ENCODE measurements around the gene GEMIN7. TPM values are rescaled to one million over a fixed set of nuclear protein-coding genes. Genes with fewer than 3 reads are reported as not detected.
A peak's percentile ranks its signal among the peaks of the same experiment; 100 is the strongest.

GEMIN7 gene
- total RNA-seq, 1 donor from 2014 or later: 63.6 TPM

DNA sequence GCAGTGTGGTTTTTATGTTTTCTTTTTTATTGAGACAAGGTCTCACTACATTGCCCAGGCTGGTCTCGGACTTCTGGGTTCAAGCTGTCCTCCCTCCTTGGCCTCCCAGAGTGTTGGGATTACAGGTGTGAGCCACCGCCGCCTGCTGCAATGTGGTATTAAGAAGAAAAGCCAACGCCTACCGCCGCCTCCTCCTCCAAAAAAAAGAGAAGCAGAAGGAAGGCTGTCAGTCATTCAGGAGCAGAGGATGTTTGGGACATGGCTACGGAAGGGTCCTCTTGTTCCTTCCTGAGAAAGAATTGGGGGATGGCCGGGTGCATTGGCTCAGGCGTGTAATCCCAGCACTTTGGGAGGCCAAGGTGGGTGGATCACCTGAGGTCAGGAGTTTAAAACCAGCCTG, 15.1 kb downstream of the GEMIN7 start:
- peaks cover 2% of the 10 kb centered on the region for H3K36me3 ChIP-seq (ENCODE audit: control insufficient read depth, insufficient read depth, low read length)
- TF ChIP-seq, protein P1, sequence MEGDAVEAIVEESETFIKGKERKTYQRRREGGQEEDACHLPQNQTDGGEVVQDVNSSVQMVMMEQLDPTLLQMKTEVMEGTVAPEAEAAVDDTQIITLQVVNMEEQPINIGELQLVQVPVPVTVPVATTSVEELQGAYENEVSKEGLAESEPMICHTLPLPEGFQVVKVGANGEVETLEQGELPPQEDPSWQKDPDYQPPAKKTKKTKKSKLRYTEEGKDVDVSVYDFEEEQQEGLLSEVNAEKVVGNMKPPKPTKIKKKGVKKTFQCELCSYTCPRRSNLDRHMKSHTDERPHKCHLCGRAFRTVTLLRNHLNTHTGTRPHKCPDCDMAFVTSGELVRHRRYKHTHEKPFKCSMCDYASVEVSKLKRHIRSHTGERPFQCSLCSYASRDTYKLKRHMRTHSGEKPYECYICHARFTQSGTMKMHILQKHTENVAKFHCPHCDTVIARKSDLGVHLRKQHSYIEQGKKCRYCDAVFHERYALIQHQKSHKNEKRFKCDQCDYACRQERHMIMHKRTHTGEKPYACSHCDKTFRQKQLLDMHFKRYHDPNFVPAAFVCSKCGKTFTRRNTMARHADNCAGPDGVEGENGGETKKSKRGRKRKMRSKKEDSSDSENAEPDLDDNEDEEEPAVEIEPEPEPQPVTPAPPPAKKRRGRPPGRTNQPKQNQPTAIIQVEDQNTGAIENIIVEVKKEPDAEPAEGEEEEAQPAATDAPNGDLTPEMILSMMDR (IDR thresholded peaks at IDR 0.05; ENCODE audit: insufficient read depth, low read length, poor library complexity, severe bottlenecking): no peak
- H3K27me3 ChIP-seq (ENCODE audit: control insufficient read depth, insufficient read depth, low read length): no peaks in the 10 kb centered on the region
- H3K4me3 ChIP-seq (ENCODE audit: low read depth, low read length): peak overlapping the region; percentile 58
- DNase-seq (ENCODE audit: low read depth): no peak

DNA sequence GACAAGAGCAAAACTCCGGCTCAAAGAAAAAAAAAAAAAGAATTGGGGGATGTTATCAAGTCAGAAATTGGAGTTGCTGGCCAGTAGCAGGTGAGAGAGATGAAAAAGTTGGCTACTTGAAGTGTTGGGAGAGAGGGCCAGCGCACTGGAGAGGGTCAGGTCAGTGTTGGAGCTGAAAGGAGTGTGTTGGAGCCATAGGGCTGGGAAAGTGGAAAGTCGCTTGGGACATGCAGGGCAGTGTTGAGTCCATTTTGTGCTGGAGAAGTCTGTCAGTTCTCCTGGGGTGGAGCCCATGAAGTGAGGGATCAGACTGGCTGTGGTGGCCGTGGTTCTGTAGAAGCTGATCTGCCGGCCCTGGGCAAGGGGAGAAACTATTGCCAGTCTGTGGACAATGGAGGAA, 15.6 kb downstream of the GEMIN7 start:
- Histone ChIP-seq H3K4me3 (ENCODE audit: low read depth, low read length) (no peak overlapping the region), H3K36me3 (ENCODE audit: control insufficient read depth, insufficient read depth, low read length) (peaks cover 2% of the 10 kb centered on the region), H3K27me3 (ENCODE audit: control insufficient read depth, insufficient read depth, low read length) (no peaks in the 10 kb centered on the region)
- no peak for DNase-seq (ENCODE audit: low read depth)
- TF ChIP-seq, protein P1 (IDR thresholded peaks at IDR 0.05; ENCODE audit: insufficient read depth, low read length, poor library complexity, severe bottlenecking): no peak

DNA sequence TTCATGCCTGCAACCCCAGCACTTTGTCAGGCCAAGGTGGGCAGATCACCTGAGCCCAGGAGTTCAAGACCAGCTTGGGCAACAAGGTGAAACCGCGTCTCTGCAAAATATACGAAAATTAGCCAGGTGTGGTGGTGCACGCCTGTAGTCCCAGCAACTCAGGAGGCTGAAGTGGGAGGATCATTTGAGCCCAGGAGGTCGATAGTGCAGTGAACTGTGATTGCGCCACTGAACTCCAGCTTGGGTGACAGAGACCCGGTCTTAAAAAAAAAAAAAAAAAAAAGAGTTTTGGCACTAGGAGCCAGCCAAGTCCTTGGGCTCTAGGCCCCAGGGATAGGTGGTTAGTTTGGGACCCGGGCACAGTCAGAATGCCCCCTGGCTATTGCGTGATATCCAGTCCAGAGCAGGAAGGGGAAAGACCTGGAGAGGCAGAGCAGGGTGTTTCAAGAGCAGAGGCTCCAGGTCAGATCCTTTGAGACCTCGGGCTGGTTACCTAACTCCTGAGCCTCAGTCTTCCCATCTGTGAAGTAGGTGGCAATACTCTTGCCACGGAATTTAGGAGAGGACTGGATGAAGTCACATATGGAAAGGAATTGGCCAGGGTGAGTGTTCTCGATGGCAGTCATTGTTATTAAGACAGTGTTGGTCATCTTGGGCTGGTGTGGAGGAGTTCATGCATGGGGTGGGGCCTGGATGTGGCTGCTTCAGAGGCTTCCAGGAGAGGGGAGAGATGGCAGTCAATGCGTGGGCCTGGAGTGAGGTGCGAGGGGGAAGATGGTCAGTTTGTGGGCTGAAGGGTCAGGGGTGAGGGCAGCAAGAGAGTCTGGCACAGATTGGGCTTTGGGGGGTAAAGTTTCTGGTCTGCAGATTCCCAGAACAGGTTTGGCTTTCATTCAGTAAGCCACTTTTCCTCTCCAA, 16.7 kb downstream of the GEMIN7 start:
- DNase-seq (ENCODE audit: low read depth): no peak
- H3K27me3 ChIP-seq (ENCODE audit: control insufficient read depth, insufficient read depth, low read length): no peaks in the 10 kb centered on the region
- H3K4me3 ChIP-seq (ENCODE audit: low read depth, low read length): no peak overlapping the region
- TF ChIP-seq, protein P1 (IDR thresholded peaks at IDR 0.05; ENCODE audit: insufficient read depth, low read length, poor library complexity, severe bottlenecking): no peak
- H3K36me3 ChIP-seq (ENCODE audit: control insufficient read depth, insufficient read depth, low read length): peaks cover 2% of the 10 kb centered on the region

DNA sequence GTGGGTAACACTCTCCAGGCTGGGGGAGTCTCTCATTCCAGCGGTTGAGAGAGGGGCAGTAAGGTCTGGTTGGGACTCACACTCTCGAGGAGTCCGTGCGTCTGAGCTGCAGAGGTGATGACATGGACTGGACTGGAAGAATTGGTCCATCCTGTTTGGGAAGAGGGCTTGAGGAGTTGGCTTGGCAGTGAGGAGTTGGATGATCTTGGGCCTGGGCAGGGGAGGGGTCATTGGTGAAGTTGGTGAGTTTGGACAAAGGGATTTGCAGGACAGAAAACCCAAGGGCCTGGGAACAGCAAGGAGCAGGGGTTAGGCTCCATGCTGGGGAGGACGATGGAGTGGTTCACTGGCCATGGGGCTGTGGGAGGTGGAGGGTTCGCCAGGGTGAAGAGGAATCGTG, 17.6 kb downstream of the GEMIN7 start:
- no peak overlapping the region for H3K4me3 ChIP-seq (ENCODE audit: low read depth, low read length)
- TF ChIP-seq, protein P1 (IDR thresholded peaks at IDR 0.05; ENCODE audit: insufficient read depth, low read length, poor library complexity, severe bottlenecking): no peak
- no peak for DNase-seq (ENCODE audit: low read depth)

DNA sequence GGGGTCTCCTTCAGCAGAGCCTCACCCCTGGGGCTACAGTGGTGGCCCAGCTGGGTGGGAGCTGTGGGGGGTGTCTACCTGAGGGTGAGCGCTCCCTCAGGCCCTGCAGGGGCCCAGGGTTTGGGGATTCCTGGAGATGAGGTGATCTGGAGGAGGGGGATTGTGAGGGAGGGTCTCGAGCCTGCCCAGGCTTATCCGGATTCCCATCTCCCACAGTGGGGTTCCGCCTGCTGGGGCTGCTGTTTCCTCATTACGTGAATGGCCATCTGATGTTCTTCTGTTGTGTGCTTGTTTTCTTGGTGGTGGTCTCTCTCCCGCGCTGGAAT, 18.4 kb downstream of the GEMIN7 start:
- no peaks in the 10 kb centered on the region for H3K36me3 ChIP-seq (ENCODE audit: control insufficient read depth, insufficient read depth, low read length)
- H3K27me3 ChIP-seq (ENCODE audit: control insufficient read depth, insufficient read depth, low read length): no peaks in the 10 kb centered on the region
- TF ChIP-seq, protein P1 (IDR thresholded peaks at IDR 0.05; ENCODE audit: insufficient read depth, low read length, poor library complexity, severe bottlenecking): no peak
- H3K4me3 ChIP-seq (ENCODE audit: low read depth, low read length): no peak overlapping the region
- no peak for DNase-seq (ENCODE audit: low read depth)

More for the DNA sequence above, 17.6 kb downstream of the GEMIN7 start:
- Histone ChIP-seq H3K27me3 (ENCODE audit: control insufficient read depth, insufficient read depth, low read length) (no peaks in the 10 kb centered on the region), H3K36me3 (ENCODE audit: control insufficient read depth, insufficient read depth, low read length) (no peaks in the 10 kb centered on the region)
